Parietal lobe (tissue), 1 donor: ENCODE measurements around the gene DAPL1. TPM values are rescaled to one million over a fixed set of nuclear protein-coding genes. Genes with fewer than 3 reads are reported as not detected.

Experiments used
- total RNA-seq: library from RNA; depleted of rRNA; stranded (reverse); fragments of >200 nt; gene quantifications from one replicate; pipeline ENCODE4 v1.2.3, GENCODE V29; 2014

Gene DAPL1, protein sequence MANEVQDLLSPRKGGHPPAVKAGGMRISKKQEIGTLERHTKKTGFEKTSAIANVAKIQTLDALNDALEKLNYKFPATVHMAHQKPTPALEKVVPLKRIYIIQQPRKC
- total RNA-seq = not detected

DNA sequence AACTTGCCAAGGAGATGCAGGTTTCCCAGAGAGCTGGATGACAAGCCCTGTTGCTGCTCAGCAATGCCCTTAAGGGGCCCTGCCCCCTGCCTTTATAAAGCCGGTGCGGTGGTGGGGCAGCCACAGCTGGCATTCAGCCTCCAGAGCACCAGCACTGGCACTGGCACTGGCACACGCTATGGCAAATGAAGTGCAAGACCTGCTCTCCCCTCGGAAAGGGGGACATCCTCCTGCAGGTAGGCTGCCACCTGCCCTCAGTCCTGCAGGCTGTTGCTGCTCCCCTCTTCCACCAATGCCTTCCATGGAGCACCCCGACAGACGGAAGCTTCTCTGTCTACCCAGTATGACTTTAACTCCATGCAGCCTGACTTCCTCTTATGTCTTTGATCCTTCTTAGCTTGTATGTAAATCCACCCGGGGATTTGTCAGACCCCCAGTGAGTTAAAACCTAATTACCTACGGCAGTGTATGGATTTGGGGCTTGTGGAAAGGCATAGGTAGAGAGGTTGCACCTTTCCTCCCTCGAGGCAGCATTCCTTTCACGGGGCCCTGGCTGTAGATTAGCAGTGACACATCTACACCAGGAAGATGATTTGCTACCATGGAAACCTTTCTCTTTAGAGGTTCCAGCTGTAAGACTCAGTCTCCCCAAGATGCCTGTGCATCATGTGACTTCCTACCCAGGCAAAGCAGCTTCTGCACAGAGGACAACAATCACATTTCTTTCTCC is at the start of gene DAPL1:
DAPL1 (plus strand) TSS at position 123 of the 730 bp plus-strand sequence; CDS start at position 179, 56 bp downstream.

Other genes with a start within 250 kb of the DAPL1 start
- 16.0 TPM for gene TANC1, start 173.3 kb downstream of the DAPL1 start, total RNA-seq